Left colon (tissue), 2 donors: ENCODE data around the gene IWS1. TPM values are rescaled to one million over a fixed set of nuclear protein-coding genes. Genes with fewer than 3 reads are reported as not detected.

Experiments used
- ATAC-seq: fragments of 200-7000 bp; cut with Tn5 transposase; one replicate; pipeline ENCODE4 v1.9.1; 2020; ENCODE audit warnings: mild to moderate bottlenecking, moderate library complexity
- DNase-seq, 2 donors: peaks; one replicate each; pipeline ENCODE4 v3.0.0-alpha.2; 2020
- intact Hi-C, 2 donors: fragments of 100-400 bp; cut with DNase I in 1 of 2; cut with micrococcal nuclease in 1 of 2; formaldehyde crosslinking; loops; one replicate each; pipeline versions ENCODE4 v1.11.2 to v1.14.0; 2022; cut with DNase I, micrococcal nuclease
- total RNA-seq, 2 donors: library from RNA; stranded (reverse); fragmentation: NEBNext Ultra II Directional; extraction: Animal tissue kit (Norgen Biotek cat#: 25700); gene quantifications; one replicate each; pipeline ENCODE4 v1.2.1, GENCODE V29; 2021
- donor health status: DM: no; HTN: no; CAD: no.
- donor health status: DM: yes; HTN: yes; CAD: no.

Gene IWS1
- total RNA-seq, 2 donors from 2014 or later = 32.9 to 39.5 TPM

DNA sequence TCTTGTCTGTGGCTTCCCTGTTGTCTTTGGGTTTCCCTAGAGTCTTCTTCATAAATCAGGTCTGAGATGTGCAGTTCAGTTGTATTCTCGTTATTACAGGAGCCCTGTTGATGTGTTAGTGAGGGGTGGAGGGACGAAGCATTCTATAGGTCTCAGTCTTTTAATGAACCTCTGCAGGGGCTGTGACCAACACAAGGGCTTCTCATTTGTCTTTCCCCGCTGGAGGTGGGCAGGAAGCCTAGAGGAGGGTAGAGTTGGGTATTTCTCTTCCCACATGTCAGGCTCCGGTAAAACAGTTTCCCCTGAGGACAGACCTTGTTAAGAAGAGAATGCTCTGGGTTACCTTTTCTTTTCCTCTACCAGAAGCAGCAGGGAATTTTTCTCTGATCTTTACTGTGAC lies 76.9 kb downstream of the IWS1 start:
- DNase-seq (no peak), ATAC-seq (no peak)
- intact Hi-C loops = no loop called here

GRCh38 chr2:127448526-127448925 lies 77.8 kb downstream of the IWS1 start:
- DNase-seq (no peak), ATAC-seq (no peak)
- intact Hi-C loops = no loop called here

GRCh38 chr2:127439343-127439742 lies 86.9 kb downstream of the IWS1 start:
- intact Hi-C loops = no loop called here
- DNase-seq (no peak), ATAC-seq (no peak)

GRCh38 chr2:127437781-127438726 lies 88.2 kb downstream of the IWS1 start:
- peak in 1 of 2 donors; percentile 52 for DNase-seq
- ATAC-seq = peak; percentile 97
- intact Hi-C loops = no loop called here

DNA sequence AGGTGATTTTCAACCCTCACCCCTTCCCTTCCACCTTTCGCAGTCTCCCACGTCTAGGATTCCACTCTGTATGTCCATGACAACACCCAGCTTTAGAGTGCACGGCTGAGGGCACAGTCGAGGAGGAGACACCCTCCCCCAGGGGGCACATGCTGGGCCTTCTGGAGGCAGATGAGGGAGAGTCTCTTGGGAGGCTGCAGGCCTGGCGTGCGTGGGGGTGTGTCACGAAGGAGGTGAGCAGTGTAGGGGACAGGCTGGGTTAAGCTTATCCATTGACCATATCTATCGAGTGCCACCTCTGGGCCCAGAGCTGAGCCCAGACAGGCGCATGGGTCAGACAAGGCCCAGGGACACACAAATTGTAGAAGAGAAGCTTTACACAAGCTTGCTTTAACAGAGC lies 89.2 kb downstream of the IWS1 start:
- DNase-seq (no peak), ATAC-seq (no peak)
- intact Hi-C loops = no loop called here

- ATAC-seq (no peak), DNase-seq (no peak)
- intact Hi-C loops = no loop called here
Measured at GRCh38 chr2:127434515-127434914, 91.8 kb downstream of the IWS1 start.

DNA sequence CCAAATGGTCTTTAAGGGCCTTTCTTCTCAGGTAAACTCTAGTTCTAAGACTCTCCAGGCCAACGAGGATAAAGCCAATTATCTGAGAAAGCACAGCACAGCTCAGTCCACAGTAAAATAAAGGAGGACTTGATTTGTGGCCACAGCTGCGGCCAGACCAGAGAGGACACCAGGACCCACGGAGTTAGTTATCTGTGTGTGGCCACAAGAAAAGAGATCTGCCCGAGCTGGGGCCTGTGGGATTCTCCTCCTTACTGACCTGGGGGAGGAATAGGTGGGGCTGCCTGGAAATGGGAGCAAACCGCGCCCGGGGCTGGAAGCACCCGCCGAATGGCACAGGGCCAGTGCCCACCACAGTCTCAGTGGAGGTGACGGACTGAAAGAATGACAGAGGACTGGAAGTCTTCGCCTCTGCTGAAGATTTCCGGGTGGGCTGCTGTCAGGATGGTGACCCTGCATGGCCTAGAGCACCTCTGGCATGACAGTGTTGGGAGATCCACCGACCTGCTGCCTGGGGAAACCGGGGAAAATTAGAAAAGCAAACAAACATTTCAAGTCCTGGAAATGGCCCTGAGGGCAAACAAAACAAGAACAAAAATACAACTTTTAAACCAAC lies 94.8 kb downstream of the IWS1 start:
- ATAC-seq (no peak), DNase-seq (no peak)
- intact Hi-C loops = no loop called here

Other genes starting within 250 kb of the IWS1 start
- gene ERCC3, start 232.3 kb downstream of the IWS1 start, total RNA-seq = 10 to 100 TPM; 27.9 to 30.0 TPM
- gene MAP3K2, start 138.5 kb downstream of the IWS1 start, total RNA-seq = 10 to 100 TPM; 73.1 to 81.7 TPM
- gene PROC, start 108.1 kb downstream of the IWS1 start, total RNA-seq = 1 to 10 TPM; 2.9 to 3.6 TPM
- gene MYO7B, start 9.2 kb upstream of the IWS1 start, total RNA-seq = 100 to 1,000 TPM; 244 to 262 TPM
- under 1 TPM in 1 of 2 donors, not detected in 1; 0.31 TPM for gene GPR17, start 119.7 kb upstream of the IWS1 start, total RNA-seq
- gene LIMS2, start 149.0 kb upstream of the IWS1 start, total RNA-seq = 10 to 100 TPM in 1 of 2 donors, 1 to 10 TPM in 1; 9.2 to 50.2 TPM
- 1 to 10 TPM; 8.5 to 9.0 TPM for gene SFT2D3, start 175.0 kb upstream of the IWS1 start, total RNA-seq